ENCODE data around the gene OXTR. TPM values are rescaled to one million over a fixed set of nuclear protein-coding genes. Genes with fewer than 3 reads are reported as not detected.
A peak's percentile ranks its signal among the peaks of the same experiment; 100 is the strongest.

The OXTR gene
- total RNA-seq, 1 donor, result 2.5 TPM

- H3K79me2 ChIP-seq (ENCODE audit: insufficient read depth, low read length), result no peaks in the 10 kb centered on the region
Measured at GRCh38 chr3:8737823-8738222, 31.6 kb downstream of the OXTR start.

GRCh38 chr3:8737301-8737700, 32.1 kb downstream of the OXTR start:
- Histone ChIP-seq H3K27ac (ENCODE audit: low read depth, low read length) (no peak overlapping the region), H3K36me3 (ENCODE audit: insufficient read depth, low read length) (no peaks in the 10 kb centered on the region), H3K9me3 (ENCODE audit: low read depth, low read length) (no peaks in the 10 kb centered on the region), H3K27me3 (ENCODE audit: insufficient read depth, low read length) (no peaks in the 10 kb centered on the region), H3K4me2 (ENCODE audit: insufficient read depth, low read length) (no peak overlapping the region), H4K20me1 (ENCODE audit: insufficient read depth, low read length) (no peaks in the 10 kb centered on the region), H2AFZ (ENCODE audit: low read length) (no peak overlapping the region), H3K79me2 (ENCODE audit: insufficient read depth, low read length) (no peaks in the 10 kb centered on the region), H3K4me1 (ENCODE audit: insufficient read depth, low read length) (peaks cover 26% of the 10 kb centered on the region), H3K4me3 (ENCODE audit: insufficient read depth, low read length) (no peak overlapping the region)
- TF ChIP-seq CTCF (IDR thresholded peaks at IDR 0.05; ENCODE audit: extremely low read depth, low read depth, low read length), result no peak
- DNase-seq (ENCODE audit: insufficient read length, low spot score, missing footprints), result peak; percentile 36

More at GRCh38 chr3:8737823-8738222, 31.6 kb downstream of the OXTR start:
- Histone ChIP-seq H3K27ac (ENCODE audit: low read depth, low read length) (no peak overlapping the region), H3K27me3 (ENCODE audit: insufficient read depth, low read length) (no peaks in the 10 kb centered on the region), H3K9me3 (ENCODE audit: low read depth, low read length) (no peaks in the 10 kb centered on the region), H3K4me1 (ENCODE audit: insufficient read depth, low read length) (peaks cover 31% of the 10 kb centered on the region), H3K4me2 (ENCODE audit: insufficient read depth, low read length) (no peak overlapping the region), H3K4me3 (ENCODE audit: insufficient read depth, low read length) (no peak overlapping the region), H4K20me1 (ENCODE audit: insufficient read depth, low read length) (no peaks in the 10 kb centered on the region), H3K36me3 (ENCODE audit: insufficient read depth, low read length) (no peaks in the 10 kb centered on the region), H2AFZ (ENCODE audit: low read length) (no peak overlapping the region)
- no peak for DNase-seq (ENCODE audit: insufficient read length, low spot score, missing footprints)
- TF ChIP-seq CTCF (IDR thresholded peaks at IDR 0.05; ENCODE audit: extremely low read depth, low read depth, low read length), result no peak

- Histone ChIP-seq H4K20me1 (ENCODE audit: insufficient read depth, low read length) (no peaks in the 10 kb centered on the region), H2AFZ (ENCODE audit: low read length) (no peak overlapping the region), H3K36me3 (ENCODE audit: insufficient read depth, low read length) (no peaks in the 10 kb centered on the region), H3K27me3 (ENCODE audit: insufficient read depth, low read length) (no peaks in the 10 kb centered on the region), H3K4me1 (ENCODE audit: insufficient read depth, low read length) (peaks cover 18% of the 10 kb centered on the region), H3K4me3 (ENCODE audit: insufficient read depth, low read length) (no peak overlapping the region), H3K9me3 (ENCODE audit: low read depth, low read length) (no peaks in the 10 kb centered on the region), H3K79me2 (ENCODE audit: insufficient read depth, low read length) (no peaks in the 10 kb centered on the region), H3K4me2 (ENCODE audit: insufficient read depth, low read length) (no peak overlapping the region), H3K27ac (ENCODE audit: low read depth, low read length) (no peak overlapping the region)
- no peak for TF ChIP-seq CTCF (IDR thresholded peaks at IDR 0.05; ENCODE audit: extremely low read depth, low read depth, low read length)
- DNase-seq (ENCODE audit: insufficient read length, low spot score, missing footprints), result peak; percentile 61
Measured at GRCh38 chr3:8736436-8736835, 33.0 kb downstream of the OXTR start.

- Histone ChIP-seq H3K4me1 (ENCODE audit: insufficient read depth, low read length) (peaks cover 2% of the 10 kb centered on the region), H3K4me3 (ENCODE audit: insufficient read depth, low read length) (no peak overlapping the region), H2AFZ (ENCODE audit: low read length) (no peak overlapping the region), H3K79me2 (ENCODE audit: insufficient read depth, low read length) (no peaks in the 10 kb centered on the region), H3K4me2 (ENCODE audit: insufficient read depth, low read length) (no peak overlapping the region), H3K9me3 (ENCODE audit: low read depth, low read length) (no peaks in the 10 kb centered on the region), H3K27ac (ENCODE audit: low read depth, low read length) (no peak overlapping the region), H3K27me3 (ENCODE audit: insufficient read depth, low read length) (no peaks in the 10 kb centered on the region), H3K36me3 (ENCODE audit: insufficient read depth, low read length) (no peaks in the 10 kb centered on the region), H4K20me1 (ENCODE audit: insufficient read depth, low read length) (no peaks in the 10 kb centered on the region)
- DNase-seq (ENCODE audit: insufficient read length, low spot score, missing footprints), result peak; percentile 45
- no peak for TF ChIP-seq CTCF (IDR thresholded peaks at IDR 0.05; ENCODE audit: extremely low read depth, low read depth, low read length)
Measured at GRCh38 chr3:8734908-8735307, 34.5 kb downstream of the OXTR start.

All from osteoblast (primary cell).